Thymus (tissue), 11 donors: ENCODE results near the gene TEX19. TPM values are rescaled to one million over a fixed set of nuclear protein-coding genes. Genes with fewer than 3 reads are reported as not detected.

Experiments
- DNase-seq, 9 donors: peaks; one replicate each; pipeline ENCODE4 v3.0.0-alpha.2; 2013; ENCODE audit warnings: low spot score in 9 of 9, low read depth in 6 of 9, missing footprints in 1 of 9
- H3K27ac ChIP-seq, 2 donors: one replicate each; pipeline ENCODE4 v1.5.1; 2013; ENCODE audit warnings: control low read depth in 1 of 2, low read depth in 1 of 2, low read length in 1 of 2, mild to moderate bottlenecking in 1 of 2, moderate library complexity in 1 of 2
- H3K27me3 ChIP-seq, 2 donors: one replicate each; pipeline ENCODE4 v1.5.1; 2013; ENCODE audit warnings: low read length in 1 of 2; ENCODE audit not compliant: control insufficient read depth in 2 of 2, insufficient read depth in 1 of 2
- H3K36me3 ChIP-seq, 2 donors: one replicate each; pipeline ENCODE4 v1.5.1; 2013; ENCODE audit warnings: low read length in 1 of 2, mild to moderate bottlenecking in 1 of 2, moderate library complexity in 1 of 2; ENCODE audit not compliant: control insufficient read depth in 2 of 2, insufficient read depth in 2 of 2
- H3K4me1 ChIP-seq, 2 donors: one replicate each; pipeline ENCODE4 v1.5.1; 2013; ENCODE audit warnings: low read length in 2 of 2; ENCODE audit not compliant: control insufficient read depth in 2 of 2, insufficient read depth in 2 of 2
- H3K4me3 ChIP-seq, 2 donors: one replicate each; pipeline ENCODE4 v1.5.1; 2013; ENCODE audit warnings: low read length in 2 of 2, control low read depth in 1 of 2, mild to moderate bottlenecking in 1 of 2
- H3K9me3 ChIP-seq, 2 donors: one replicate each; pipeline ENCODE4 v1.5.1; 2013; ENCODE audit warnings: low read length in 1 of 2, mild to moderate bottlenecking in 1 of 2; ENCODE audit not compliant: control insufficient read depth in 2 of 2, insufficient read depth in 1 of 2
- WGBS: extraction: QIAGEN DNeasy Blood & Tissue Kit; methylation state at CpG from one replicate; pipeline ENCODE4 v1.1.7; 2013; 5-methylcytosine and 5-hydroxymethylcytosine counted together
- polyA plus RNA-seq: library from polyadenylated mRNA; stranded (reverse); fragments of 200-250 nt; gene quantifications from one replicate; pipeline ENCODE4 v1.2.3, GENCODE V29; 2013
- total RNA-seq: library from RNA; stranded (reverse); fragments of 120-200 nt; gene quantifications from one replicate; pipeline ENCODE4 v1.2.4, GENCODE V29; 2013
- donor health status: healthy.

Gene TEX19
- total and polyA plus RNA-seq, 2 donors: 0.02 to 0.57 TPM

GRCh38 chr17:82397449-82398335 is 38.6 kb downstream of the TEX19 start:
- Histone ChIP-seq H3K9me3 (peaks cover 0 to 3% of the 10 kb centered on the region in 2 donors), H3K27ac (no peak overlapping the region), H3K4me3 (no peak overlapping the region), H3K27me3 (no peaks in the 10 kb centered on the region), H3K4me1 (peaks cover 13 to 28% of the 10 kb centered on the region in 2 donors), H3K36me3 (peaks cover 2 to 16% of the 10 kb centered on the region in 2 donors)
- no peak for DNase-seq
- 96% methylated on average over 38 of the region's 38 CpGs for WGBS

- no peak overlapping the region for H3K4me3 ChIP-seq
- no peak for DNase-seq
- H3K36me3 ChIP-seq: peaks cover 6 to 12% of the 10 kb centered on the region in 2 donors
- H3K9me3 ChIP-seq: peaks cover 0 to 3% of the 10 kb centered on the region in 2 donors
- H3K27ac ChIP-seq: no peak overlapping the region
- H3K27me3 ChIP-seq: no peaks in the 10 kb centered on the region
- H3K4me1 ChIP-seq: peaks cover 13 to 33% of the 10 kb centered on the region in 2 donors
- 95% methylated on average over 13 of the region's 13 CpGs for WGBS
Observed at GRCh38 chr17:82399041-82399441, 40.0 kb downstream of the TEX19 start.

- Histone ChIP-seq H3K27ac (no peak overlapping the region), H3K4me1 (peaks cover 13 to 33% of the 10 kb centered on the region in 2 donors), H3K36me3 (peaks cover 4 to 10% of the 10 kb centered on the region in 2 donors), H3K9me3 (peaks cover 0 to 3% of the 10 kb centered on the region in 2 donors), H3K4me3 (no peak overlapping the region), H3K27me3 (no peaks in the 10 kb centered on the region)
- peak in 3 of 9 donors; percentile 22 to 52 (median 31) for DNase-seq
- WGBS: 87% methylated on average over 18 of the region's 18 CpGs
Observed at GRCh38 chr17:82399601-82400101, 40.6 kb downstream of the TEX19 start.

GRCh38 chr17:82400206-82400605 is 41.2 kb downstream of the TEX19 start:
- Histone ChIP-seq H3K27ac (no peak overlapping the region), H3K27me3 (no peaks in the 10 kb centered on the region), H3K36me3 (peaks cover 4 to 10% of the 10 kb centered on the region in 2 donors), H3K4me1 (peaks cover 13 to 33% of the 10 kb centered on the region in 2 donors), H3K4me3 (no peak overlapping the region), H3K9me3 (peaks cover 0 to 3% of the 10 kb centered on the region in 2 donors)
- DNase-seq: peak in 1 of 9 donors; percentile 16
- 33% methylated on average over 7 of the region's 7 CpGs for WGBS

GRCh38 chr17:82400830-82401229 is 41.8 kb downstream of the TEX19 start:
- H3K4me3 ChIP-seq: peak overlapping the region; percentile 12 to 37
- 8% methylated on average over 19 of the region's 19 CpGs for WGBS
- DNase-seq: peak in 4 of 9 donors; percentile 29 to 72 (median 43)
- peaks cover 0 to 3% of the 10 kb centered on the region in 2 donors for H3K9me3 ChIP-seq
- H3K27ac ChIP-seq: peak overlapping the region; percentile 36 to 45
- H3K4me1 ChIP-seq: peaks cover 13 to 33% of the 10 kb centered on the region in 2 donors
- H3K27me3 ChIP-seq: no peaks in the 10 kb centered on the region
- peaks cover 4 to 10% of the 10 kb centered on the region in 2 donors for H3K36me3 ChIP-seq

GRCh38 chr17:82402865-82403264 is 43.8 kb downstream of the TEX19 start:
- Histone ChIP-seq H3K27me3 (no peaks in the 10 kb centered on the region), H3K4me3 (no peak overlapping the region), H3K9me3 (peaks cover 0 to 3% of the 10 kb centered on the region in 2 donors), H3K36me3 (peaks cover 8 to 14% of the 10 kb centered on the region in 2 donors), H3K27ac (no peak overlapping the region), H3K4me1 (peaks cover 13 to 33% of the 10 kb centered on the region in 2 donors)
- DNase-seq: no peak
- 81% methylated on average over 7 of the region's 7 CpGs for WGBS

- no peak for DNase-seq
- no peaks in the 10 kb centered on the region for H3K27me3 ChIP-seq
- H3K4me3 ChIP-seq: no peak overlapping the region
- WGBS: 98% methylated on average over 67 of the region's 67 CpGs
- H3K27ac ChIP-seq: no peak overlapping the region
- H3K4me1 ChIP-seq: peaks cover 13 to 33% of the 10 kb centered on the region in 2 donors
- peaks cover 0 to 3% of the 10 kb centered on the region in 2 donors for H3K9me3 ChIP-seq
- H3K36me3 ChIP-seq: peaks cover 11 to 14% of the 10 kb centered on the region in 2 donors
Observed at GRCh38 chr17:82403662-82404660, 44.9 kb downstream of the TEX19 start.

- no peak for DNase-seq
- H3K27me3 ChIP-seq: no peaks in the 10 kb centered on the region
- H3K27ac ChIP-seq: no peak overlapping the region
- 97% methylated on average over 14 of the region's 14 CpGs for WGBS
- peaks cover 10 to 11% of the 10 kb centered on the region in 2 donors for H3K36me3 ChIP-seq
- H3K4me1 ChIP-seq: peaks cover 6 to 23% of the 10 kb centered on the region in 2 donors
- H3K9me3 ChIP-seq: peaks cover 0 to 3% of the 10 kb centered on the region in 2 donors
- H3K4me3 ChIP-seq: no peak overlapping the region
Observed at GRCh38 chr17:82405051-82405450, 46.0 kb downstream of the TEX19 start.
